GM12875 (cell line): ENCODE measurements around the gene TNPO1.

Source experiments
- H3K4me3 ChIP-seq: one replicate; pipeline ENCODE4 v1.5.1; 2011; ENCODE audit warnings: low read depth, low read length, control low read depth
- TF ChIP-seq, protein P1 (sequence below): IDR thresholded peaks from 2 replicates; pipeline ENCODE4 v1.5.1; 2011; ENCODE audit warnings: low read depth, mild to moderate bottlenecking, control low read depth, inconsistent platforms, low read length, moderate library complexity, borderline replicate concordance; ENCODE audit not compliant: insufficient read depth

TNPO1 gene

DNA sequence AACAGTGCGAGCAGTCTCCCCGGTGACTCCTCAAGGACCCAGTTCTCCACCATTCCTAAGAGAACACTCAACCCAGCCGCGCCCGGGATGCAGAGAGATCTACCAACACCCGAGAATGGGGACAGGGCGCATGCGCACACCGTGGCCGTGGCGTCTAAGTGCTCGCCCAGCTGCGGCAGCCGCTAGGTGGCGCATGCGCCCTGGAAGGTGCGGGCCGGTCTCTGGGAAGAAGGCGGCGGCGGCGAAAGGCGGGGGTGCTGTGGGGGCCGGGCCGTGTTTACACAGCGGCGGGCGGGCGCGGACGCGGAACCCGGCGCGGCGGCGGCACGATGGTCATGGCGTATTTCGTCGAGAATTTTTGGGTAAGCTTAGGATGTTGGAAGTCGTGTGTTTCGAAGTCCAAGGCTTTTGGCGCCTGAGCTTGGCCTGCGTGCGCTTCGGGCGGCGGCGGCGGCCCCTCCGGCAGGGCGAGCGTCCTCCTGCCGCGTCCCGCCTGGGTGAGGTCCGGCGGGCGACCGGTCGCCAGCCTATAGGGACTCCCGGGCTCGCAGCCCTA, 139.4 kb downstream of the TNPO1 start, which contains the start of gene FCHO2:
Gene FCHO2 (plus strand): TSS at position 274 of the 556 bp plus-strand sequence. CDS start 56 bp downstream, at position 330.
- peak within 1 kb of the TSS; percentile 59 for H3K4me3 ChIP-seq
- TF ChIP-seq, protein P1, sequence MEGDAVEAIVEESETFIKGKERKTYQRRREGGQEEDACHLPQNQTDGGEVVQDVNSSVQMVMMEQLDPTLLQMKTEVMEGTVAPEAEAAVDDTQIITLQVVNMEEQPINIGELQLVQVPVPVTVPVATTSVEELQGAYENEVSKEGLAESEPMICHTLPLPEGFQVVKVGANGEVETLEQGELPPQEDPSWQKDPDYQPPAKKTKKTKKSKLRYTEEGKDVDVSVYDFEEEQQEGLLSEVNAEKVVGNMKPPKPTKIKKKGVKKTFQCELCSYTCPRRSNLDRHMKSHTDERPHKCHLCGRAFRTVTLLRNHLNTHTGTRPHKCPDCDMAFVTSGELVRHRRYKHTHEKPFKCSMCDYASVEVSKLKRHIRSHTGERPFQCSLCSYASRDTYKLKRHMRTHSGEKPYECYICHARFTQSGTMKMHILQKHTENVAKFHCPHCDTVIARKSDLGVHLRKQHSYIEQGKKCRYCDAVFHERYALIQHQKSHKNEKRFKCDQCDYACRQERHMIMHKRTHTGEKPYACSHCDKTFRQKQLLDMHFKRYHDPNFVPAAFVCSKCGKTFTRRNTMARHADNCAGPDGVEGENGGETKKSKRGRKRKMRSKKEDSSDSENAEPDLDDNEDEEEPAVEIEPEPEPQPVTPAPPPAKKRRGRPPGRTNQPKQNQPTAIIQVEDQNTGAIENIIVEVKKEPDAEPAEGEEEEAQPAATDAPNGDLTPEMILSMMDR, result peak; percentile 86

DNA sequence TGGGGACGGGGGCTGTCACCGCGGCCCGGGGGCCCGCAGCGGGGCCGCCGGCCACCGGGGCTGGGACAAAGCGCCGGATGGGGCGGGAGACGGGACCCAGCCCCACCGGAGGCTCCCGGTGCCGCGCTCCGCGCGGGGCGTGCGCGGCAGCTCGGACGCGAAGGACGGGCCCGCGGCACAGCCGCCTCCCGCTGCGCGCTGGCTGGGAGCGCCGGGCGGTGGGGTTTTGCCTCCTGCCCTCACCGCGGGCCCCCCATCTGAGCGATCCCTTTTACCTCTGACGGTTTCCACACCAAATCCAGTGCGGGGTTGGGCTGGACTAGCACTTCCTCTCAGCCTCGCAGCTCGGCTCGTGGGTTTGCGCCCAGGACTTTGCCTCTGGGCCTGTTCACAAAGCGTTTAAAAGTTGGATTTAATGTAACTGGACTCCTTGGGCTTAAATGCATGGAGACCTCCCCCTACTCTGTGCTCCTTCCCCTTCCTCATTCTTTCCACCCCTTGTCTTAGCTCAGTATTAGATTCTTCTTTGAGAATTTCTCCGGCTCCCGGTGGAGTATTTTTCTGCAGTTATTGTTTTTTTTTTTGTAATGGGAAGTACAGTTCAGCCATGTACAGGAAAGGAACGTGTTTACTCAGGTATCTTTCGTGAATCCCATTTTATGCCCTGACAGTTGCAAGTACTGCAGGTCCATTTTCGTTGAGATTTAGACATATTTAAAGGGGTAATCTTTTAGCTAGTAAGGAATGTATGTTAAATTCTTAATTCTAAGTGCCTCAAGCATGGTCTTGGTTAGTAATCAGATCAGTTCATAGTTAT, 140.1 kb downstream of the TNPO1 start:
- peak overlapping the region; percentile 59 for H3K4me3 ChIP-seq
- TF ChIP-seq, protein P1, result no peak

DNA sequence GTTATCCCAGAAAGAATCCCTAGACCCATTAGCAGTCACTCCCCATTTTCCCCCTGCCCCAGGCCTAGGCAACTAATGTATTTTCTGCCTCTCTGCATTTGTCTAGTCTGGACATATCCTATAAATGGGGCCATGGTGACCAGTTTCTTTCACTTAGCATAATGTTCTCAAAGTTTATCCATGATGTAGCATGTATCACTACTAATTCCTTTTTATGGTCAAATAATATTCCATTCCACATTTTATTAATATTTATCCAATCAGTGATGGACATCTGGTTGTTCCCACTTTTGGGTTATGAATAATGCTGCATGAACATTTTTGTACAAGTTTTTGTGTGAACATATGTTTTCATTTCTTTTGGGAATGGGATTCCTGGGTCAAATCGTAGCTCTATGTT, 140.9 kb downstream of the TNPO1 start:
- no peak overlapping the region for H3K4me3 ChIP-seq
- TF ChIP-seq, protein P1, result no peak

DNA sequence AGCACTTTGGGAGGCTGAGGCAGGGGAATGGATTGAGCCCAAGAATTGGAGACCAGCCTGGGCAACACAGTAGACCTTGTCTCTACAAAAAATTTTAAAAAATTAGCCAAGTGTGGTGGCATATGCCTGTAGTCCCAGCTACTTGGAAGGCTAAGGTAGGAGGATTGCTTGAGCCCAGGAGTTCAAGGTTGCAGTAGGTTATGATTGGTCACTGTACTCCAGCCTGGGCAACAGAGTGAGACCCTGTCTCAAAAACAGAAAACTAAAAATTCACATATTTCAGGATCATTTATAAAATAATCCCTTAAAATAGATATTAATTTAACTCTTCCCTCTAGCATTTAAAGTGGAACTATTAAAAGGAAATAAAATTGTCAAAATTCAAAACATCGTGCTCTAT, 142.8 kb downstream of the TNPO1 start:
- no peak overlapping the region for H3K4me3 ChIP-seq
- TF ChIP-seq, protein P1, result no peak
